DOHH2 (cell line): ENCODE data around the gene PPM1F.

Experiments
- H3F3A ChIP-seq: fragments of 200-600 bp; sonication (generic), shearing (Covaris generic); 2 replicates; pipeline ENCODE4 v1.6.0; 2016; ENCODE audit warnings: antibody characterized with exemption, mild to moderate bottlenecking; ENCODE audit not compliant: control insufficient read depth, insufficient read depth
- H3K27ac ChIP-seq: fragments of 200-600 bp; sonication (generic); 2 replicates; pipeline ENCODE4 v1.5.1; 2014; ENCODE audit warnings: low read depth, mild to moderate bottlenecking, low read length, moderate library complexity
- H3K27me3 ChIP-seq: fragments of 200-600 bp; sonication (generic); 2 replicates; pipeline ENCODE4 v1.6.1; 2014; ENCODE audit warnings: mild to moderate bottlenecking, low read length, mixed read lengths; ENCODE audit not compliant: control insufficient read depth
- H3K36me3 ChIP-seq: fragments of 200-600 bp; sonication (generic); 2 replicates; pipeline ENCODE4 v1.6.1; 2014; ENCODE audit warnings: mild to moderate bottlenecking, low read length, moderate library complexity, mixed read lengths; ENCODE audit not compliant: control insufficient read depth
- H3K4me1 ChIP-seq: fragments of 200-600 bp; sonication (generic); 2 replicates; pipeline ENCODE4 v1.6.1; 2014; ENCODE audit warnings: mild to moderate bottlenecking, low read length, mixed read lengths; ENCODE audit not compliant: control insufficient read depth
- H3K4me2 ChIP-seq: fragments of 200-600 bp; sonication (generic); 2 replicates; pipeline ENCODE4 v1.6.0; 2014; ENCODE audit warnings: mild to moderate bottlenecking, low read length, moderate library complexity
- H3K4me3 ChIP-seq: fragments of 200-600 bp; sonication (generic); 2 replicates; pipeline ENCODE4 v1.5.1; 2014; ENCODE audit warnings: mild to moderate bottlenecking, low read length, mixed read lengths
- H3K79me2 ChIP-seq: fragments of 200-600 bp; sonication (generic); 2 replicates; pipeline ENCODE4 v1.6.1; 2014; ENCODE audit warnings: mild to moderate bottlenecking, low read length, mixed read lengths; ENCODE audit not compliant: control insufficient read depth
- H3K9me2 ChIP-seq: fragments of 200-600 bp; sonication (generic); replicated peaks from 2 replicates; pipeline ENCODE4 v1.6.1; 2014; ENCODE audit warnings: mild to moderate bottlenecking, low read length, mixed read lengths; ENCODE audit not compliant: control insufficient read depth
- H3K9me3 ChIP-seq: fragments of 200-600 bp; sonication (generic); 2 replicates; pipeline ENCODE4 v1.6.1; 2014; ENCODE audit warnings: antibody characterized with exemption, low read length, mixed read lengths; ENCODE audit not compliant: control insufficient read depth, insufficient read depth
- H4K20me1 ChIP-seq: fragments of 200-600 bp; sonication (generic); 2 replicates; pipeline ENCODE4 v1.6.0; 2014; ENCODE audit warnings: low read depth, mild to moderate bottlenecking, antibody characterized with exemption, low read length, moderate library complexity; ENCODE audit not compliant: control insufficient read depth, insufficient read depth
- CTCF ChIP-seq: fragments of 200-600 bp; sonication (generic); IDR thresholded peaks from one replicate; pipeline ENCODE4 v1.5.1; 2014; ENCODE audit warnings: antibody characterized with exemption, mild to moderate bottlenecking, low read depth, low read length; ENCODE audit not compliant: poor library complexity, severe bottlenecking
- EZH2phosphoT487 ChIP-seq: fragments of 200-600 bp; sonication (generic); IDR thresholded peaks from 2 replicates; pipeline ENCODE4 v1.6.1; 2017; ENCODE audit warnings: borderline replicate concordance, mild to moderate bottlenecking, antibody characterized with exemption, low read length, moderate library complexity, mixed read lengths

PPM1F gene

GRCh38 chr22:21961127-21961867, 8.6 kb upstream of the PPM1F start:
- Histone ChIP-seq H3K27me3 (no peaks in the 10 kb centered on the region), H3K36me3 (peaks cover 68% of the 10 kb centered on the region), H3K4me3 (no peak overlapping the region), H3K79me2 (no peaks in the 10 kb centered on the region), H3K4me2 (no peak overlapping the region), H4K20me1 (no peaks in the 10 kb centered on the region), H3K27ac (no peak overlapping the region), H3K9me3 (no peaks in the 10 kb centered on the region), H3K9me2 (no peaks in the 10 kb centered on the region), H3K4me1 (no peaks in the 10 kb centered on the region), H3F3A (no peaks in the 10 kb centered on the region)
- TF ChIP-seq EZH2phosphoT487 (no peak), CTCF (no peak)

- H4K20me1 ChIP-seq, result no peaks in the 10 kb centered on the region
- peaks cover 62% of the 10 kb centered on the region for H3K36me3 ChIP-seq
- H3K4me3 ChIP-seq, result no peak overlapping the region
- H3F3A ChIP-seq, result no peaks in the 10 kb centered on the region
- H3K27me3 ChIP-seq, result no peaks in the 10 kb centered on the region
- no peak overlapping the region for H3K27ac ChIP-seq
- no peaks in the 10 kb centered on the region for H3K79me2 ChIP-seq
- no peak for TF ChIP-seq CTCF
- TF ChIP-seq EZH2phosphoT487, result no peak
- H3K9me2 ChIP-seq, result no peaks in the 10 kb centered on the region
- H3K9me3 ChIP-seq, result no peaks in the 10 kb centered on the region
- no peak overlapping the region for H3K4me2 ChIP-seq
- no peaks in the 10 kb centered on the region for H3K4me1 ChIP-seq
These were observed 7.8 kb upstream of the PPM1F start for GRCh38 chr22:21960200-21961126.

- no peaks in the 10 kb centered on the region for H3K4me1 ChIP-seq
- H3K27ac ChIP-seq, result no peak overlapping the region
- no peaks in the 10 kb centered on the region for H3K27me3 ChIP-seq
- H3K4me3 ChIP-seq, result no peak overlapping the region
- TF ChIP-seq EZH2phosphoT487 (no peak), CTCF (no peak)
- H3K4me2 ChIP-seq, result no peak overlapping the region
- no peaks in the 10 kb centered on the region for H4K20me1 ChIP-seq
- H3K9me2 ChIP-seq, result no peaks in the 10 kb centered on the region
- no peaks in the 10 kb centered on the region for H3K9me3 ChIP-seq
- no peaks in the 10 kb centered on the region for H3F3A ChIP-seq
- no peaks in the 10 kb centered on the region for H3K79me2 ChIP-seq
- H3K36me3 ChIP-seq, result peaks cover 54% of the 10 kb centered on the region
These were observed 6.8 kb upstream of the PPM1F start for GRCh38 chr22:21959274-21960074.
